Psoas muscle (tissue), 8 donors: ENCODE results near the gene TESMIN. TPM values are rescaled to one million over a fixed set of nuclear protein-coding genes. Genes with fewer than 3 reads are reported as not detected.

Experiments used
- ATAC-seq, 4 donors: fragments of 200-7000 bp; cut with Tn5 transposase; one replicate each; pipeline ENCODE4 v1.9.1; 2020; ENCODE audit warnings: moderate library complexity in 3 of 4, mild to moderate bottlenecking in 2 of 4
- DNase-seq, 2 donors: peaks; one replicate each; pipeline ENCODE4 v3.0.0-alpha.2; 2020
- H3K27ac ChIP-seq: fragments of 200-600 bp; one replicate; pipeline ENCODE4 v1.8.0; 2022
- H3K27me3 ChIP-seq, 3 donors: fragments of 200-600 bp in 1 of 3; one replicate each; pipeline versions ENCODE4 v1.6.1 to v1.8.0; 2013 to 2022; ENCODE audit warnings: low read length in 2 of 3, mild to moderate bottlenecking in 2 of 3, moderate library complexity in 1 of 3; ENCODE audit not compliant: insufficient read depth in 3 of 3
- H3K36me3 ChIP-seq, 2 donors: fragments of 200-600 bp in 1 of 2; one replicate each; pipeline versions ENCODE4 v1.6.1 to v1.8.0; 2013 to 2022; ENCODE audit warnings: low read depth in 1 of 2, mild to moderate bottlenecking in 1 of 2, moderate library complexity in 1 of 2; ENCODE audit not compliant: insufficient read depth in 1 of 2
- H3K4me1 ChIP-seq: fragments of 200-600 bp; one replicate; pipeline ENCODE4 v1.8.0; 2022
- H3K4me3 ChIP-seq: fragments of 200-600 bp; one replicate; pipeline ENCODE4 v1.8.0; 2022; ENCODE audit warnings: mild to moderate bottlenecking
- H3K9me3 ChIP-seq: fragments of 200-600 bp; one replicate; pipeline ENCODE4 v1.8.0; 2022
- CTCF ChIP-seq: fragments of 200-600 bp; IDR thresholded peaks from one replicate; pipeline ENCODE4 v1.8.0; 2022; ENCODE audit warnings: antibody characterized with exemption
- WGBS, 3 donors: extraction: QIAGEN DNeasy Blood & Tissue Kit; methylation state at CpG; one replicate each; pipeline versions ENCODE4 v1.1.6 to v1.1.7; 2013; 5-methylcytosine and 5-hydroxymethylcytosine counted together
- intact Hi-C, 2 donors: fragments of 100-400 bp; cut with DNase I; formaldehyde crosslinking; loops; one replicate each; pipeline versions ENCODE4 v1.11.0 to v1.14.2; 2022
- polyA plus RNA-seq, 3 donors: library from polyadenylated mRNA; stranded (reverse); fragments of 200-250 nt; gene quantifications; one replicate each; pipeline ENCODE4 v1.2.3, GENCODE V29; 2013
- total RNA-seq, 4 donors: library from RNA; stranded (reverse); fragmentation: NEBNext Ultra II Directional in 2 of 4; extraction: Animal tissue kit (Norgen Biotek cat#: 25700) in 2 of 4; gene quantifications; one replicate each; pipeline versions ENCODE4 v1.2.1 to v1.2.4, GENCODE V29; 2021 to 2023
- donor health status: healthy with polysubstance abuse.
- donor health status: DM: no; HTN: no; CAD: no; lungs with moderate emphysema.
- donor health status: Bipolar disorder and iron deficiency.
- donor health status: healthy.
- donor health status: DM: yes; HTN: yes; CAD: no.
- donor health status: DM: no; HTN: no; CAD: no.
- donor health status: DM: no; HTN: no; CAD: no.
- donor health status: DM: yes; HTN: yes; CAD: no.

The TESMIN gene
- total and polyA plus RNA-seq, 7 donors: 0.03 to 0.44 (median 0.25) TPM

GRCh38 chr11:68666849-68667248 lies 84.5 kb downstream of the TESMIN start:
- Histone ChIP-seq H3K9me3 (no peaks in the 10 kb centered on the region), H3K27ac (no peak overlapping the region), H3K36me3 (no peaks in the 10 kb centered on the region), H3K4me1 (no peaks in the 10 kb centered on the region), H3K27me3 (peaks cover 0 to 46% (median 0%) of the 10 kb centered on the region in 3 donors), H3K4me3 (no peak overlapping the region)
- no peak for DNase-seq
- intact Hi-C loops: no loop called here
- WGBS, 3 donors: 41 to 84% (median 76%) methylated on average over 8 to 15 of the region's 15 CpGs
- ATAC-seq: no peak
- no peak for TF ChIP-seq CTCF

- DNase-seq (no peak), ATAC-seq (no peak)
- no peak overlapping the region for H3K4me3 ChIP-seq
- H3K36me3 ChIP-seq: no peaks in the 10 kb centered on the region
- H3K4me1 ChIP-seq: no peaks in the 10 kb centered on the region
- no peak for TF ChIP-seq CTCF
- no peaks in the 10 kb centered on the region for H3K9me3 ChIP-seq
- H3K27me3 ChIP-seq: peaks cover 0 to 44% (median 0%) of the 10 kb centered on the region in 3 donors
- H3K27ac ChIP-seq: no peak overlapping the region
- intact Hi-C loops: no loop called here
- 68 to 80% (median 79%) methylated on average over 16 of the region's 16 CpGs for WGBS, 3 donors
Measured at GRCh38 chr11:68665436-68665835, 85.9 kb downstream of the TESMIN start.

GRCh38 chr11:68664906-68665305 lies 86.4 kb downstream of the TESMIN start:
- Histone ChIP-seq H3K36me3 (no peaks in the 10 kb centered on the region), H3K4me1 (no peaks in the 10 kb centered on the region), H3K27ac (no peak overlapping the region), H3K4me3 (no peak overlapping the region), H3K9me3 (no peaks in the 10 kb centered on the region), H3K27me3 (peaks cover 0 to 44% (median 3%) of the 10 kb centered on the region in 3 donors)
- no peak for ATAC-seq
- WGBS, 3 donors: 83 to 91% (median 86%) methylated on average over 7 of the region's 7 CpGs
- no peak for TF ChIP-seq CTCF
- DNase-seq: no peak
- intact Hi-C loops: no loop called here

GRCh38 chr11:68664141-68664540 lies 87.2 kb downstream of the TESMIN start:
- TF ChIP-seq CTCF: no peak
- DNase-seq: no peak
- Histone ChIP-seq H3K36me3 (no peaks in the 10 kb centered on the region), H3K27me3 (peaks cover 0 to 37% (median 3%) of the 10 kb centered on the region in 3 donors), H3K27ac (no peak overlapping the region), H3K4me3 (no peak overlapping the region), H3K9me3 (no peaks in the 10 kb centered on the region), H3K4me1 (no peaks in the 10 kb centered on the region)
- ATAC-seq: no peak
- 67 to 77% (median 76%) methylated on average over 9 of the region's 9 CpGs for WGBS, 3 donors
- intact Hi-C loops: no loop called here

- no peaks in the 10 kb centered on the region for H3K4me1 ChIP-seq
- no peak for DNase-seq
- H3K4me3 ChIP-seq: no peak overlapping the region
- H3K36me3 ChIP-seq: no peaks in the 10 kb centered on the region
- no peaks in the 10 kb centered on the region for H3K9me3 ChIP-seq
- 86 to 87% (median 86%) methylated on average over 18 of the region's 18 CpGs for WGBS, 3 donors
- H3K27ac ChIP-seq: no peak overlapping the region
- ATAC-seq: no peak
- H3K27me3 ChIP-seq: peaks cover 0 to 34% (median 3%) of the 10 kb centered on the region in 3 donors
- intact Hi-C loops: no loop called here
- TF ChIP-seq CTCF: no peak
Measured at GRCh38 chr11:68663482-68664010, 87.8 kb downstream of the TESMIN start.
